Activated T-cell treated with anti-CD3 and anti-CD28 coated beads, Interleukin-2, amount 50 U/mL, for 72 hours (primary cell): Measurements from ENCODE around the gene TMEM123. TPM values are rescaled to one million over a fixed set of nuclear protein-coding genes. Genes with fewer than 3 reads are reported as not detected.
A peak's percentile ranks its signal among the peaks of the same experiment; 100 is the strongest.
"Not testable (repeated sequence)": the region's sequence is repeated elsewhere in the genome, so short reads cannot be mapped to it uniquely, and the experiment has no call there.

ENCODE experiments used
- ATAC-seq, 2 donors: fragments of 150-1000 bp; cut with Tn5 transposase; replicated peaks in 1 of 2; 2 replicates each; pipeline ENCODE4 v1.10.0; 2021; ENCODE audit warnings: moderate library complexity in 2 of 2, mild to moderate bottlenecking in 1 of 2
- DNase-seq, 2 donors: peaks; one replicate each; pipeline ENCODE4 v3.0.0; 2021 to 2022; ENCODE audit warnings: mixed read lengths in 1 of 2
- H3K27ac Mint-ChIP-seq: one replicate; pipeline ENCODE4 v1.8.0; 2022; ENCODE audit warnings: mild to moderate bottlenecking, moderate library complexity, mixed read lengths
- H3K27me3 Mint-ChIP-seq: one replicate; pipeline ENCODE4 v1.8.0; 2022; ENCODE audit warnings: low read depth, mixed read lengths
- H3K36me3 Mint-ChIP-seq, 2 donors: one replicate each; pipeline ENCODE4 v1.8.0; 2022; ENCODE audit warnings: mixed read lengths in 2 of 2, mild to moderate bottlenecking in 1 of 2; ENCODE audit not compliant: insufficient read depth in 2 of 2
- H3K4me1 Mint-ChIP-seq: one replicate; pipeline ENCODE4 v1.8.0; 2022; ENCODE audit warnings: low read depth, mixed read lengths
- H3K4me3 Mint-ChIP-seq, 2 donors: one replicate each; pipeline ENCODE4 v1.8.0; 2022; ENCODE audit warnings: mild to moderate bottlenecking in 2 of 2, mixed read lengths in 2 of 2, moderate library complexity in 2 of 2
- H3K9me3 Mint-ChIP-seq, 2 donors: one replicate each; pipeline ENCODE4 v1.8.0; 2022; ENCODE audit warnings: mixed read lengths in 2 of 2
- total RNA-seq, 2 donors: library from RNA; stranded (reverse); gene quantifications; one replicate each; pipeline ENCODE4 v1.2.3, GENCODE V29; 2022

Gene TMEM123
- total RNA-seq, 2 donors from 2014 or later = 279 to 347 TPM

DNA sequence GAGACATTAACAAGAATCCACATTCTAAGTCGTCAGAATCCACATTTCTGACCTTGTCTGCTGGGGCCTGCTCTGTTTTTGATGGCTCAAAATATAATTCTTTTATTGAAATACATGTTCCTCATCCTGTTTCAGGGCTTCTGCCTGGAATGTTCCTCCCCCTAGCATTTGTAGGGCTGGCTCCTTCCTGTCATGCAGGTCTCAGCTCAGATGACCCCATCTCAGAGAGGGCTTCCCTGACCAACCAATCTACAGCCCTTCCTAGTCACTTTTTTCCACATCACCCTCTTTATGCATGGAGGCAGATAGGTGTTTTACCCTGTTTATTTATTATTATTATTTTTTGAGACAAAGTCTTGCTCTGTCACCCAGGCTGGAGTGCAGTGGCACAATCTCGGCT lies 14.8 kb downstream of the TMEM123 start:
- Mint-ChIP-seq H3K27me3 (no peaks in the 10 kb centered on the region), H3K27ac (no peak overlapping the region), H3K36me3 (peaks cover 30 to 52% of the 10 kb centered on the region in 2 donors), H3K9me3 (peaks cover 7 to 9% of the 10 kb centered on the region in 2 donors), H3K4me1 (peaks cover 91% of the 10 kb centered on the region), H3K4me3 (no peak overlapping the region)
- DNase-seq (no peak), ATAC-seq (no peak)

DNA sequence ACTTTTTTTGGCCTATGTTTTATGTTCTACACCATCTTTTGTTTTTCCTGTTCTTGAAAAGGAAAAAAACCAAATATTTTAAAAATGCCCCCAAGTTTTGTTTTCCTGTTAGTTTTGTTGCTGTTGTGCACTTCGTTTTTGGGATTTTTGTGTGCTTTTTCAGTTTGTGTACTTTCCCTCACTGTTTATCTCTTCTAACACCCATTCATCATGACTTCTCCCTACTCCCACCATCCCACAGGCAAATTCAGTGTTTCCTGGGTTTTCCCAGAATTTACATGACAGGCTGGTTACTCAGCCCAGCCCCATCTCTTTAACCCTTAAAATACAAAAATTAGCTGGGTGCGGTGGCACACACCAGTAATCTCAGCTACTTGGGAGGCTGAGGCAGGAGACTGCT lies 15.6 kb downstream of the TMEM123 start:
- no peak for ATAC-seq
- Mint-ChIP-seq H3K36me3 (peaks cover 35 to 55% of the 10 kb centered on the region in 2 donors), H3K4me1 (peaks cover 88% of the 10 kb centered on the region), H3K4me3 (peak overlapping the region in 1 of 2 donors; percentile 9), H3K27me3 (no peaks in the 10 kb centered on the region), H3K27ac (peak overlapping the region; percentile 9), H3K9me3 (peaks cover 11 to 13% of the 10 kb centered on the region in 2 donors)
- DNase-seq = no peak

DNA sequence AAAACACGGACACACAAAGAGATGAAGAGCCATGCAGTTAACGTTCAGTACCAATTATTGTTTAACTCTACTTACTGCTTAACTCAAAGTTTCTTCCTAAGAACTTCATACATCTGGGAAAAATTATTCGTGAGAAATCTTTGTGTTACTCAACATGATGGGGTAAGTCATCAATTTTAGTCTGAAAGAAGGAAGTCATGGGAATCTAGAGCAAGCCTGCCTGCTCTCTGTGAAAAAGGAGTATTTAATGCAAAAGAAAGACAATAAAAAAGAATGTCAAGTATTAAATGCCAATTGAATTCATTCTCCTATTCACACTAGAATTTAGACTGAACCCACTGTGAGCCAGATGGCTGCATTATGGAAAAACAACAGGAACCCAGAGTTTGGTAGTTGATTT lies 16.0 kb downstream of the TMEM123 start:
- Mint-ChIP-seq H3K4me1 (peaks cover 88% of the 10 kb centered on the region), H3K36me3 (peaks cover 38 to 58% of the 10 kb centered on the region in 2 donors), H3K27ac (peak overlapping the region; percentile 9), H3K27me3 (no peaks in the 10 kb centered on the region), H3K9me3 (peaks cover 14 to 15% of the 10 kb centered on the region in 2 donors), H3K4me3 (peak overlapping the region in 1 of 2 donors; percentile 9)
- ATAC-seq = no peak
- no peak for DNase-seq

GRCh38 chr11:102435688-102436087 lies 16.9 kb downstream of the TMEM123 start:
- peaks cover 40 to 59% of the 10 kb centered on the region in 2 donors for H3K36me3 Mint-ChIP-seq
- H3K27ac Mint-ChIP-seq = peak overlapping the region; percentile 17
- peaks cover 88% of the 10 kb centered on the region for H3K4me1 Mint-ChIP-seq
- no peaks in the 10 kb centered on the region for H3K27me3 Mint-ChIP-seq
- H3K4me3 Mint-ChIP-seq = no peak overlapping the region
- peaks cover 14 to 15% of the 10 kb centered on the region in 2 donors for H3K9me3 Mint-ChIP-seq
- ATAC-seq = no peak
- DNase-seq = no peak

GRCh38 chr11:102433571-102433970 lies 19.0 kb downstream of the TMEM123 start:
- not testable (repeated sequence) for H3K27me3 Mint-ChIP-seq, DNase-seq, ATAC-seq, H3K4me3 Mint-ChIP-seq, H3K27ac Mint-ChIP-seq
- H3K4me1 Mint-ChIP-seq = peaks cover 88% of the 10 kb centered on the region
- H3K36me3 Mint-ChIP-seq = peaks cover 36 to 73% of the 10 kb centered on the region in 2 donors
- peaks cover 14 to 15% of the 10 kb centered on the region in 2 donors for H3K9me3 Mint-ChIP-seq

- H3K27me3 Mint-ChIP-seq, H3K4me3 Mint-ChIP-seq, DNase-seq, ATAC-seq: not testable (repeated sequence)
- Mint-ChIP-seq H3K36me3 (peaks cover 33 to 67% of the 10 kb centered on the region in 2 donors), H3K9me3 (peaks cover 14 to 15% of the 10 kb centered on the region in 2 donors), H3K4me1 (peaks cover 80% of the 10 kb centered on the region), H3K27ac (peak overlapping the region; percentile 81)
These were observed 20.0 kb downstream of the TMEM123 start for GRCh38 chr11:102432560-102432959.

GRCh38 chr11:102431404-102431803 lies 21.2 kb downstream of the TMEM123 start:
- Mint-ChIP-seq H3K27ac (peak overlapping the region; percentile 89), H3K9me3 (peaks cover 14 to 15% of the 10 kb centered on the region in 2 donors), H3K4me3 (peak overlapping the region; percentile 31 to 57), H3K4me1 (peaks cover 81% of the 10 kb centered on the region), H3K27me3 (no peaks in the 10 kb centered on the region), H3K36me3 (peaks cover 33 to 65% of the 10 kb centered on the region in 2 donors)
- no peak for ATAC-seq
- no peak for DNase-seq

GRCh38 chr11:102430158-102430836 lies 22.3 kb downstream of the TMEM123 start:
- peaks cover 81% of the 10 kb centered on the region for H3K4me1 Mint-ChIP-seq
- ATAC-seq (peak; percentile 89 to 91), DNase-seq (peak; percentile 53 to 63)
- peaks cover 12 to 13% of the 10 kb centered on the region in 2 donors for H3K9me3 Mint-ChIP-seq
- H3K4me3 Mint-ChIP-seq = peak overlapping the region; percentile 60 to 66
- no peaks in the 10 kb centered on the region for H3K27me3 Mint-ChIP-seq
- peaks cover 29 to 60% of the 10 kb centered on the region in 2 donors for H3K36me3 Mint-ChIP-seq
- H3K27ac Mint-ChIP-seq = peak overlapping the region; percentile 89

GRCh38 chr11:102429691-102430090 lies 22.9 kb downstream of the TMEM123 start:
- ATAC-seq (peak; percentile 2 to 9), DNase-seq (no peak)
- peaks cover 27 to 56% of the 10 kb centered on the region in 2 donors for H3K36me3 Mint-ChIP-seq
- peaks cover 10 to 13% of the 10 kb centered on the region in 2 donors for H3K9me3 Mint-ChIP-seq
- H3K27ac Mint-ChIP-seq = peak overlapping the region; percentile 89
- no peaks in the 10 kb centered on the region for H3K27me3 Mint-ChIP-seq
- H3K4me1 Mint-ChIP-seq = peaks cover 83% of the 10 kb centered on the region
- H3K4me3 Mint-ChIP-seq = peak overlapping the region; percentile 60 to 66

GRCh38 chr11:102429226-102429625 lies 23.3 kb downstream of the TMEM123 start:
- Mint-ChIP-seq H3K4me1 (peaks cover 83% of the 10 kb centered on the region), H3K27me3 (no peaks in the 10 kb centered on the region), H3K4me3 (peak overlapping the region in 1 of 2 donors; percentile 60), H3K36me3 (peaks cover 23 to 51% of the 10 kb centered on the region in 2 donors), H3K27ac (peak overlapping the region; percentile 89), H3K9me3 (peaks cover 9 to 10% of the 10 kb centered on the region in 2 donors)
- ATAC-seq (no peak), DNase-seq (no peak)

DNA sequence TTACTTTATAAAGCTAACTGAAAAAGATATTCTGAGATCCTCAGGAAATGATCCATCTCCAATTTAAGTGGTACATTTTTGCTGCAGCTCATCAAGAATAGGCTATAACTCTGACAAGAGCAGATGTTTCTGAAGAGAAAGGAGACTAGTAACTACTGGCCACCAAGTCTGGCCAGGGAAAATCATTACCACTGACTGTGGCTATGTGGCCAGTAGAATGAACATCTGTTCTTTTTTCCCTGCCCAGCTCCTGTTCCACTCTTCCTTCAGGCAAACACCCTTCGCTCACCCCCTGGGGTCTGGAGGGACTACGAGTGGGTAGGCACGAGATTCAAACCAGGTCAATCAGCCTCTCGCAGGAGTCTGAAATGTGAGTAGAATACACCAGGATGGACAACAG lies 23.9 kb downstream of the TMEM123 start:
- peaks cover 22 to 46% of the 10 kb centered on the region in 2 donors for H3K36me3 Mint-ChIP-seq
- H3K9me3 Mint-ChIP-seq = peaks cover 9 to 10% of the 10 kb centered on the region in 2 donors
- peak overlapping the region; percentile 89 for H3K27ac Mint-ChIP-seq
- ATAC-seq = no peak
- no peak overlapping the region for H3K4me3 Mint-ChIP-seq
- no peak for DNase-seq
- H3K4me1 Mint-ChIP-seq = peaks cover 83% of the 10 kb centered on the region
- H3K27me3 Mint-ChIP-seq = no peaks in the 10 kb centered on the region

DNA sequence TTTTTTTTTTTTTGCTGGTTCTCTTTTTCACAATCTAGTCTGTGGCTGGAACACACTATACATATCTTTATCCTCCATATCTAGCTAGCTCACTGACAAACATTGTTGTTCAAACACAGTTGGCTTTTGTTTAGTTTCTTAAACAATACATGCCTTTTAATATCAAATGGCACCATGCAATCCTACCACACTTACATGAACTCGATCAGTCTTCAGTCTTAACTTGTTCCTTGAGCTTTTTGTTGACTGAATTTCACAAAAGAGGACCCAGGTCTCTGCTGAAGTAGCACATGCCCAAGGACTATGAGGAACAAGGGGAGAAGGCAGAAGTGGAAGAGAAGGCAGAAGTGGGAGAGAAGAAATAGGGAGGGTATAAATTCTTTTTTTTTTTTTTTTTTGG lies 25.5 kb downstream of the TMEM123 start:
- H3K36me3 Mint-ChIP-seq = peaks cover 9 to 34% of the 10 kb centered on the region in 2 donors
- no peaks in the 10 kb centered on the region for H3K27me3 Mint-ChIP-seq
- H3K9me3 Mint-ChIP-seq = peaks cover 3 to 4% of the 10 kb centered on the region in 2 donors
- ATAC-seq (no peak), DNase-seq (no peak)
- peaks cover 88% of the 10 kb centered on the region for H3K4me1 Mint-ChIP-seq
- H3K4me3 Mint-ChIP-seq = peak overlapping the region; percentile 24 to 31
- peak overlapping the region; percentile 81 for H3K27ac Mint-ChIP-seq

- H3K27me3 Mint-ChIP-seq = no peaks in the 10 kb centered on the region
- H3K9me3 Mint-ChIP-seq = no peaks in the 10 kb centered on the region
- H3K4me1 Mint-ChIP-seq = peaks cover 88% of the 10 kb centered on the region
- no peak overlapping the region for H3K4me3 Mint-ChIP-seq
- no peak for ATAC-seq
- DNase-seq = no peak
- peaks cover 5 to 30% of the 10 kb centered on the region in 2 donors for H3K36me3 Mint-ChIP-seq
- peak overlapping the region; percentile 81 for H3K27ac Mint-ChIP-seq
These were observed 26.0 kb downstream of the TMEM123 start for GRCh38 chr11:102426570-102426969.
